HG03354 (cell line): Measurements from ENCODE around the gene SCUBE3.

ENCODE experiments used
- ATAC-seq: cut with Tn5 transposase; IDR thresholded peaks from one replicate; pipeline ENCODE4 v1.9.1; 2021; ENCODE audit warnings: mild to moderate bottlenecking; ENCODE audit not compliant: unreplicated experiment, poor library complexity, severe bottlenecking

The SCUBE3 gene

GRCh38 chr6:35179901-35180535, 33.7 kb upstream of the SCUBE3 start:
- ATAC-seq: no peak

- no peak for ATAC-seq
Observed at GRCh38 chr6:35181308-35181932, 32.3 kb upstream of the SCUBE3 start.

- no peak for ATAC-seq
Observed at GRCh38 chr6:35181933-35182612, 31.7 kb upstream of the SCUBE3 start.

- ATAC-seq: no peak
Observed at GRCh38 chr6:35183281-35183680, 30.5 kb upstream of the SCUBE3 start.

GRCh38 chr6:35183935-35184334, 29.8 kb upstream of the SCUBE3 start:
- ATAC-seq: no peak

GRCh38 chr6:35184580-35185301, 29.0 kb upstream of the SCUBE3 start:
- ATAC-seq: no peak

- no peak for ATAC-seq
Observed at GRCh38 chr6:35185302-35185681, 28.5 kb upstream of the SCUBE3 start.

- no peak for ATAC-seq
Observed at GRCh38 chr6:35185971-35186370, 27.8 kb upstream of the SCUBE3 start.

- no peak for ATAC-seq
Observed at GRCh38 chr6:35186571-35186970, 27.2 kb upstream of the SCUBE3 start.

- no peak for ATAC-seq
Observed at GRCh38 chr6:35188886-35189285, 24.9 kb upstream of the SCUBE3 start.

GRCh38 chr6:35190306-35190705, 23.4 kb upstream of the SCUBE3 start:
- ATAC-seq: no peak

GRCh38 chr6:35191889-35192288, 21.9 kb upstream of the SCUBE3 start:
- no peak for ATAC-seq

- no peak for ATAC-seq
Observed at GRCh38 chr6:35192301-35192860, 21.4 kb upstream of the SCUBE3 start.

- no peak for ATAC-seq
Observed at GRCh38 chr6:35194390-35194789, 19.4 kb upstream of the SCUBE3 start.

GRCh38 chr6:35195120-35195780, 18.5 kb upstream of the SCUBE3 start:
- ATAC-seq: no peak

GRCh38 chr6:35197196-35197595, 16.6 kb upstream of the SCUBE3 start:
- no peak for ATAC-seq

GRCh38 chr6:35199866-35200265, 13.9 kb upstream of the SCUBE3 start:
- no peak for ATAC-seq

- ATAC-seq: no peak
Observed at GRCh38 chr6:35202066-35202546, 11.7 kb upstream of the SCUBE3 start.

- no peak for ATAC-seq
Observed at GRCh38 chr6:35203152-35203670, 10.5 kb upstream of the SCUBE3 start.
